CD4-positive, alpha-beta memory T cell (primary cell): Measurements from ENCODE around the gene IFNK. TPM values are rescaled to one million over a fixed set of nuclear protein-coding genes. Genes with fewer than 3 reads are reported as not detected.
"Not testable (repeated sequence)": the region's sequence is repeated elsewhere in the genome, so short reads cannot be mapped to it uniquely, and the experiment has no call there.

ENCODE experiments used
- CTCF ChIA-PET: fragments of 350-600 bp; sonication (Branson Sonifier 250); formaldehyde crosslinking; loops from one replicate; lab custom pipeline; 2021; ENCODE audit warnings: inconsistent platforms; ENCODE audit not compliant: partially characterized antibody; lab: Charles Lee
- POLR2A ChIA-PET: fragments of 350-600 bp; sonication (Branson Sonifier 250); formaldehyde crosslinking; loops from one replicate; lab custom pipeline; 2021; ENCODE audit not compliant: partially characterized antibody; lab: Charles Lee
- DNase-seq, 5 donors: peaks; one replicate each; pipeline versions ENCODE4 v3.0.0 to v3.0.0-alpha.2; 2020 to 2022; ENCODE audit warnings: mixed read lengths in 1 of 5
- H3K27ac ChIP-seq: one replicate; pipeline ENCODE4 v1.7.0; 2013; ENCODE audit warnings: low read depth, low read length
- H3K27me3 ChIP-seq: 2 replicates; pipeline ENCODE4 v1.7.0; 2013; ENCODE audit warnings: mild to moderate bottlenecking, low read length, moderate library complexity; ENCODE audit not compliant: insufficient read depth
- H3K36me3 ChIP-seq: 2 replicates; pipeline ENCODE4 v1.7.0; 2013; ENCODE audit warnings: mild to moderate bottlenecking, low read length, moderate library complexity; ENCODE audit not compliant: insufficient read depth
- H3K4me1 ChIP-seq: 2 replicates; pipeline ENCODE4 v1.7.0; 2013; ENCODE audit warnings: mild to moderate bottlenecking, low read length, moderate library complexity; ENCODE audit not compliant: insufficient read depth
- H3K4me3 ChIP-seq, 2 donors: one replicate each; pipeline ENCODE4 v1.7.0; 2013; ENCODE audit warnings: low read length in 2 of 2, mild to moderate bottlenecking in 1 of 2
- H3K9me3 ChIP-seq, 2 donors: one replicate each; pipeline ENCODE4 v1.7.0; 2013; ENCODE audit warnings: low read length in 2 of 2, control low read depth in 1 of 2; ENCODE audit not compliant: control insufficient read depth in 1 of 2
- H3K27ac Mint-ChIP-seq, 7 donors: one replicate each; pipeline ENCODE4 v1.8.0; 2020 to 2021; ENCODE audit warnings: mixed read lengths in 7 of 7, mild to moderate bottlenecking in 6 of 7, inconsistent platforms in 3 of 7, moderate library complexity in 3 of 7
- H3K27me3 Mint-ChIP-seq, 2 donors: one replicate each; pipeline ENCODE4 v1.8.0; 2020 to 2021; ENCODE audit warnings: mixed read lengths in 2 of 2
- H3K36me3 Mint-ChIP-seq, 2 donors: one replicate each; pipeline ENCODE4 v1.8.0; 2020 to 2021; ENCODE audit warnings: mixed read lengths in 2 of 2, inconsistent platforms in 1 of 2, mild to moderate bottlenecking in 1 of 2
- H3K4me1 Mint-ChIP-seq, 4 donors: one replicate each; pipeline ENCODE4 v1.8.0; 2020 to 2021; ENCODE audit warnings: mixed read lengths in 4 of 4, mild to moderate bottlenecking in 1 of 4
- H3K4me3 Mint-ChIP-seq, 8 donors: one replicate each; pipeline ENCODE4 v1.8.0; 2020 to 2021; ENCODE audit warnings: mixed read lengths in 8 of 8, mild to moderate bottlenecking in 7 of 8, moderate library complexity in 6 of 8, inconsistent platforms in 3 of 8
- H3K9me3 Mint-ChIP-seq, 8 donors: one replicate each; pipeline ENCODE4 v1.8.0; 2020 to 2021; ENCODE audit warnings: mixed read lengths in 8 of 8, mild to moderate bottlenecking in 5 of 8, inconsistent platforms in 3 of 8, moderate library complexity in 1 of 8
- intact Hi-C: fragments of 100-400 bp; cut with micrococcal nuclease; formaldehyde crosslinking; loops from one replicate; pipeline ENCODE4 v1.15.1; 2023
- polyA plus RNA-seq, 2 donors: library from polyadenylated mRNA; unstranded; fragments of 300-500 nt; fragmentation: Illumina TruSeq; gene quantifications; one replicate each; pipeline ENCODE4 v1.2.3, GENCODE V29; 2021
- total RNA-seq, 2 experiments: library from RNA; stranded (reverse); gene quantifications; one replicate each; pipeline ENCODE4 v1.2.3, GENCODE V29; 2021

IFNK gene
- total and polyA plus RNA-seq, 4 experiments from 2014 or later = not detected

GRCh38 chr9:27497883-27498417, 26.1 kb upstream of the IFNK start:
- peaks cover 0 to 15% (median 4%) of the 10 kb centered on the region in 8 donors for H3K9me3 Mint-ChIP-seq
- Histone ChIP-seq H3K36me3 (no peaks in the 10 kb centered on the region), H3K27me3 (no peaks in the 10 kb centered on the region), H3K4me1 (no peaks in the 10 kb centered on the region), H3K4me3 (no peak overlapping the region), H3K27ac (no peak overlapping the region), H3K9me3 (no peaks in the 10 kb centered on the region)
- peaks cover 0 to 4% of the 10 kb centered on the region in 2 donors for H3K36me3 Mint-ChIP-seq
- H3K4me3 Mint-ChIP-seq = no peak overlapping the region
- ChIA-PET POLR2A (no interaction called here), CTCF (no interaction called here)
- DNase-seq = no peak
- H3K4me1 Mint-ChIP-seq = no peaks in the 10 kb centered on the region
- H3K27ac Mint-ChIP-seq = no peak overlapping the region
- intact Hi-C loops = no loop called here
- peaks cover 3 to 7% of the 10 kb centered on the region in 2 donors for H3K27me3 Mint-ChIP-seq

- intact Hi-C loops = no loop called here
- peaks cover 3 to 7% of the 10 kb centered on the region in 2 donors for H3K27me3 Mint-ChIP-seq
- peaks cover 0 to 9% (median under 1%) of the 10 kb centered on the region in 8 donors for H3K9me3 Mint-ChIP-seq
- POLR2A ChIA-PET = no interaction called here
- Histone ChIP-seq H3K36me3 (no peaks in the 10 kb centered on the region), H3K9me3 (no peaks in the 10 kb centered on the region), H3K27me3 (no peaks in the 10 kb centered on the region), H3K27ac (no peak overlapping the region), H3K4me3 (no peak overlapping the region), H3K4me1 (no peaks in the 10 kb centered on the region)
- no peaks in the 10 kb centered on the region for H3K36me3 Mint-ChIP-seq
- no peak for DNase-seq
- no peak overlapping the region for H3K4me3 Mint-ChIP-seq
- no peaks in the 10 kb centered on the region for H3K4me1 Mint-ChIP-seq
- CTCF ChIA-PET = no interaction called here
- H3K27ac Mint-ChIP-seq = no peak overlapping the region
Measured at GRCh38 chr9:27499451-27499850, 24.6 kb upstream of the IFNK start.

GRCh38 chr9:27500902-27501301, 23.2 kb upstream of the IFNK start:
- H3K36me3 ChIP-seq, H3K9me3 Mint-ChIP-seq, DNase-seq, H3K27ac Mint-ChIP-seq, H3K27me3 Mint-ChIP-seq, H3K27me3 ChIP-seq, intact Hi-C loops, POLR2A ChIA-PET, H3K27ac ChIP-seq, H3K36me3 Mint-ChIP-seq, H3K4me1 Mint-ChIP-seq, H3K4me3 Mint-ChIP-seq, CTCF ChIA-PET, H3K9me3 ChIP-seq, H3K4me1 ChIP-seq, H3K4me3 ChIP-seq: not testable (repeated sequence)

GRCh38 chr9:27503623-27504022, 20.5 kb upstream of the IFNK start:
- no peaks in the 10 kb centered on the region for H3K27me3 ChIP-seq
- Mint-ChIP-seq H3K27ac (no peak overlapping the region), H3K36me3 (no peaks in the 10 kb centered on the region), H3K4me3 (no peak overlapping the region), H3K27me3 (peaks cover 7% of the 10 kb centered on the region in 2 donors), H3K4me1 (no peaks in the 10 kb centered on the region), H3K9me3 (peaks cover 0 to 4% (median 0%) of the 10 kb centered on the region in 8 donors)
- H3K4me3 ChIP-seq = no peak overlapping the region
- ChIA-PET POLR2A (no interaction called here), CTCF (no interaction called here)
- no peaks in the 10 kb centered on the region for H3K4me1 ChIP-seq
- no peak overlapping the region for H3K27ac ChIP-seq
- no peaks in the 10 kb centered on the region for H3K9me3 ChIP-seq
- no peak for DNase-seq
- H3K36me3 ChIP-seq = no peaks in the 10 kb centered on the region
- intact Hi-C loops = no loop called here

- Mint-ChIP-seq H3K4me3 (no peak overlapping the region), H3K27me3 (peaks cover 7% of the 10 kb centered on the region in 2 donors), H3K4me1 (no peaks in the 10 kb centered on the region), H3K9me3 (peaks cover 0 to 4% (median 0%) of the 10 kb centered on the region in 8 donors), H3K27ac (no peak overlapping the region), H3K36me3 (no peaks in the 10 kb centered on the region)
- Histone ChIP-seq H3K36me3 (no peaks in the 10 kb centered on the region), H3K27ac (no peak overlapping the region), H3K27me3 (no peaks in the 10 kb centered on the region), H3K9me3 (no peaks in the 10 kb centered on the region), H3K4me1 (no peaks in the 10 kb centered on the region), H3K4me3 (no peak overlapping the region)
- intact Hi-C loops = no loop called here
- POLR2A ChIA-PET = no interaction called here
- no peak for DNase-seq
- CTCF ChIA-PET = no interaction called here
Measured at GRCh38 chr9:27504259-27504658, 19.8 kb upstream of the IFNK start.

GRCh38 chr9:27505744-27506161, 18.3 kb upstream of the IFNK start:
- no peak overlapping the region for H3K27ac ChIP-seq
- H3K27ac Mint-ChIP-seq = no peak overlapping the region
- POLR2A ChIA-PET = no interaction called here
- no peaks in the 10 kb centered on the region for H3K36me3 ChIP-seq
- H3K4me3 Mint-ChIP-seq = no peak overlapping the region
- no peaks in the 10 kb centered on the region for H3K36me3 Mint-ChIP-seq
- no peaks in the 10 kb centered on the region for H3K4me1 Mint-ChIP-seq
- H3K4me1 ChIP-seq = no peaks in the 10 kb centered on the region
- CTCF ChIA-PET = interaction anchor here (1.0 kb wide), 1 partner anchor 18 kb away, joined by 3 read pairs; no protein-coding TSS in a partner anchor
- DNase-seq = no peak
- no peak overlapping the region for H3K4me3 ChIP-seq
- no peaks in the 10 kb centered on the region for H3K27me3 ChIP-seq
- no peaks in the 10 kb centered on the region for H3K9me3 ChIP-seq
- intact Hi-C loops = no loop called here
- peaks cover 5 to 7% of the 10 kb centered on the region in 2 donors for H3K27me3 Mint-ChIP-seq
- H3K9me3 Mint-ChIP-seq = peaks cover 0 to 3% (median 0%) of the 10 kb centered on the region in 8 donors

GRCh38 chr9:27506981-27507380, 17.1 kb upstream of the IFNK start:
- H3K4me3 ChIP-seq = no peak overlapping the region
- Mint-ChIP-seq H3K27ac (no peak overlapping the region), H3K27me3 (peaks cover 0 to 6% of the 10 kb centered on the region in 2 donors), H3K4me1 (no peaks in the 10 kb centered on the region), H3K36me3 (no peaks in the 10 kb centered on the region), H3K9me3 (no peaks in the 10 kb centered on the region), H3K4me3 (no peak overlapping the region)
- no peak overlapping the region for H3K27ac ChIP-seq
- DNase-seq = no peak
- intact Hi-C loops = no loop called here
- POLR2A ChIA-PET = no interaction called here
- no peaks in the 10 kb centered on the region for H3K36me3 ChIP-seq
- H3K27me3 ChIP-seq = no peaks in the 10 kb centered on the region
- H3K4me1 ChIP-seq = no peaks in the 10 kb centered on the region
- CTCF ChIA-PET = no interaction called here
- no peaks in the 10 kb centered on the region for H3K9me3 ChIP-seq
